NCI-H2196 (cell line): ENCODE measurements around the gene FAM110A.
"Not testable (repeated sequence)": the region's sequence is repeated elsewhere in the genome, so short reads cannot be mapped to it uniquely, and the experiment has no call there.

Source experiments
- DNase-seq: peaks from one replicate; lab custom pipeline; 2025; ENCODE audit not compliant: unreplicated experiment; lab: John Stamatoyannopoulos, UW

Gene FAM110A

DNA sequence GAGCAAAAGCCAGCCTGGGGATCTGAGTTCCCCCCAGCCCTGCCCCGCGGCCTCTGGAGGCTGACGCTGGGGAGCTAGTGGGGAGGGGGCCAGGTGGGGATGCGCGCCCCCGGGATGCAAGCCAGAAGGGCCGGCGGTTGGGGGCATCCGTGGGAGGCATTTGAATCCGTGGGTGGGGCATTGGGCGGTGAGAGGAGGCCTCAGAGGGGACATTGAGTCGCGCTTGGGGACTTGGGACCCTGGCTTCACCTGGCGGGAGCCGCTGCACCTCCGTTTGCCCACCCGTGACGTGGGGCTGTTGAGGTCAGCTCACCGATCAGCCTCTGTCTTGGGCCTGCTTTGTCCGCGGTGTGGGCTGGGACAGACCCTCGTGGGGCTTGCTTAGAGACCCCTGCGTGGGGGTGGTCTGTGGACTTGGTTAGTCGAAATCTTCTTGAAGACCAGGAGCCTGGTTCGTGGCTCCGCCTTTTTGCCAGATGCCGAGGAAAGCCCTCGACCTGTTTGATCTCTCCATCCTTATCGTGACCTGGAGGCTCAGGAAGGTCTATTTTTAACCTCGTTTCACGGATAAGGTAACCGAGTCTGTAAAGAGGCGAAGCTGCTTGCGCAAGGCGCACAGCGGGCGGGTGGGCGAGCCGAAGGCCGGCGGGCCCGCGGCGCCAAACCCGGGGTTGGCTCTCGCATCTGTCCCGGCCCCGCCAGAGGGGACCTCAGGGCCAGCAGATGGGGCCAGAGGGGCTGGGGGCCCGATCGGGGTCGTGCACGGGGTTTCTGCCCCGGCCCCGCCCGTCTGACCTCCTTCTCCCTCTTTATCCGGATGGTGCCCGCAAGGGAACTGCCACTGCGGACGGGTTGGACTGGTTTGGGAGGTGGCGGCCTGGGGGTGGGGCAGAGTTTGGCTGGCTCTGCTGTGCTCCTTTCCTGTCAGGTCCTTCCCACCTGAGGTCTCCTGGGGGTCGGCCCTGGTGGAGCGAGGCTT is 8.3 kb downstream of the FAM110A start:
- DNase-seq = peak; percentile 36

GRCh38 chr20:842547-842940 is 9.0 kb downstream of the FAM110A start:
- DNase-seq = no peak

DNA sequence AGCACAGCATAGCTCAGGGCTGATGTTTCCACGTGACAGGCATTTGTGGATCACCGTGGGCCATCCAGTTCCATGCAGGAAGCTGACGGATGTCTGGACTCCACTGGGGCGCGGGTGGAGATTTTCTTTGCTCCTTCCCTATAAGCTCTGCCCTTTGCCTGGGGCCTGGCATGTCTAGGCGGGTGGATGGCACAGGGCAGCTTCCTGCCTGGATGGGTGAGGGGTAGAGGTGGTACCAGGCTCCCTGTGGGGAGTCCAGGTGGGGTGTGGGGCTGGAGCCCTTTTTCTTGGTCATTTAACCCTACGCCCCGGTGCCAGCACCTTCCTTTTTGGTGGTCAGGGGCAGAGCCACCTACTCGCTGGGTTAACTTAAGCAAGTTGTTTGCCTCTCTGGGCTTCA is 10.4 kb downstream of the FAM110A start:
- DNase-seq = no peak

DNA sequence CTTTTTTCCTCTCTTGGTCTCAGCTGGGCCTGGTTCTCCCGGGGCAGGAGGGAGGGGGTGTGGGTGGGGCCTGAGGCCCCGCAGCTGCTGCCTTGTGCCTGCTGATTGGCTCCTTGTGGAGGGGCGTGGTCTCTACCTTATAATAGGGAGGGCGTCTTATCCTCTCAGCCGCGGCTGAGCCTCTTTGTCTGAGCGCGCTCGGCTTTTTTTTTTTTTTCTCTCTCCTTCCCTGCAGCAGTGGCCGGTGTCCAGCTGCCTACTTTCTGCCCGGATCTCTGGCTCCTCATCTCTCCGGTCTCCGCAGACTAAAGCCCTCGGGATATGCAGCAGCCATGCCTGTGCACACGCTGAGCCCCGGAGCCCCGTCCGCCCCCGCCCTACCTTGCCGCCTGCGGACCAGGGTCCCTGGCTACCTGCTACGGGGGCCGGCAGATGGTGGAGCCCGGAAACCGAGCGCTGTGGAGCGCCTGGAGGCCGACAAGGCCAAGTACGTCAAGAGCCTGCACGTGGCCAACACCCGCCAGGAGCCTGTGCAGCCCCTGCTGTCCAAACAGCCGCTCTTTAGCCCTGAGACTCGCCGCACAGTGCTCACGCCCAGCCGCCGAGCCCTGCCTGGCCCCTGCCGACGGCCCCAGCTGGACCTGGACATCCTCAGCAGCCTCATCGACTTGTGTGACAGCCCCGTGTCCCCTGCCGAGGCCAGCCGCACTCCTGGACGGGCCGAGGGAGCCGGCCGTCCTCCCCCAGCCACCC is 11.1 kb downstream of the FAM110A start:
- DNase-seq = peak; percentile 93

GRCh38 chr20:845226-845868 is 11.8 kb downstream of the FAM110A start:
- no peak for DNase-seq

DNA sequence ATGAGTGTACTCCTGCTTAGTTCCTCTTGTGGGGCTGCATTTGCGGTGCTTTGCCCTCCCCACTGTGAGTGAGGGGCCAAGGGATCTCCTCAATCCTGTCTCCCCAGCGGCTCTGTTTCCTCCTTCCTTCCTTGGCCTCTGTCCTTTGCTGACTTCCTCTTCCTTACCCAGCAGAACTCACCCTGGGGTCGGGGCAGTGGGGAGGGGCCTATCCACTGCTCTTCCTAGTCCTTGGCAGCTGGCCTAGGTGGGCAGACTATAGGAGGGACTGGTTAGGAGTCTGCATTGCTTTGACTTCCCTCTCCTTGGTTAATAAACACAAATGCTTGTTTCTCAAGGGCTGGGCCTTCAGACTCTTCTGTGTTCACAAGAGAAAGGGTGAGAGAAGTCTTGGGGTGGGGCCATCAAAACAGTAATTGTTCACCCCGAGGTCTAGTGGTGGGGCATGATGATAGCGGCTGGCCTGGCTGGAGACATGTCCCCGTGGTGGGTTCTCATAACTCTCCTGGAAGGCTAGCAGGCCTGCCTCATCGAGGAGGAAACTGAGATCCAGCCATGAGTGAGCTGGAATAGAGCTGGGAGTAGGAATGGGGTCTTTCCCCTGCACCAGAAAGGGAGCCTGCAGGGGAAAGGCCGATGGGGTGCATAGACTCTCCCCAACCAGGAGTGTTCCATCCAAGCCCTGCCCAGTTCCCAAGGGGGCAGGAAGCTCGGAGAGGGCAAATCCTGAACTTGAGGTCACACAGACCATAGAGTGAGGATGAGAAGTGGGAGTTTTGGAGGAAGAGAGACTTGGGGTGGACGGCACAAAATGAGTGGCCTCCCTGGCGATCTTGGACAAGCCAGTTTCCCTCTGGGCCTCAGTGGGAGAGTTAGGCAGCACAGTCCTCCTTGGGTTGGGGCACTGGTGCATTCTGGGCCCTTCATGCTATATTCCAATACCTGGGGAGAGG is 12.7 kb downstream of the FAM110A start:
- DNase-seq = no peak

- no peak for DNase-seq
Measured at GRCh38 chr20:846894-847278, 13.4 kb downstream of the FAM110A start.

DNA sequence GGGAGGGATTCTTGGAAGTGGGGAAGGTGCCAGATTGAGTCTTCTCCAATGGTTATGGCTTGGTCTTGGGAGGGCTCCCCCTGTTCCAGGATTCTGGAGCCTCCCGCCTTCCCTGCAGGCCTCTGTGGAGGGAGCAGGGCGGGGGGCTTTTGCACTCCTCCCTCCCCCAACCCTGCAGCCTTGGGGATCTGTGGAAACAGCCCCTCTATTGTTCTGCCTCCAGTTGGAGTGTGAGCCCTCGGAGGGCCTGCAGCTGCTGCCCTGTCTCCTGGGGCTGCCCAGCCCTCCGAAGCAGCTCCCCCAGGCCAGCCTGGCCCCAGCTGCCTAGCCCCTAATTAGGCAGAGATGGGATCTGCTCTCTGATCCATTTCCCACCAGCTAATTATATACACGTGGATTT is 14.7 kb downstream of the FAM110A start:
- no peak for DNase-seq

GRCh38 chr20:848731-849130 is 15.2 kb downstream of the FAM110A start:
- DNase-seq = not testable (repeated sequence)

- DNase-seq = no peak
Measured at GRCh38 chr20:853406-853996, 20.0 kb downstream of the FAM110A start.

DNA sequence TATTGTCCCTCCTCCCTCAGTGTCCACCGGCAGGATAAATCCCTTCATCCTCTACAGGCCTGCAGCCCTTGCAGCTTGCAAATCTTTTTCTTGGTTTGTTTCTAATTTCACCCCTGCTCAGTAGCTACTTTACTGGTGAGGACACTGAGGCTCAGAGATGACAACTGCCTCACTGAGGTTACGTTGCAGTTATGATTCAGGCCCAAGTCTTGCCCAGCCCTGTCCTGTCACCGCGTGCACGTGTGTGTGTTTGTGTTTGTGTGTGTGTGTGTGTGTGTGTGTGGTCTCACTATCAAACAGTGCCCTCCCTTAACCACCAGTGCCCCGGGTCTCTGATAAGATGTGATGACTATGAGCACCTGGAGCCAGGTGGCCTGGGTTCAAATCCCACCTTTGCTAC is 21.1 kb downstream of the FAM110A start:
- DNase-seq = no peak

DNA sequence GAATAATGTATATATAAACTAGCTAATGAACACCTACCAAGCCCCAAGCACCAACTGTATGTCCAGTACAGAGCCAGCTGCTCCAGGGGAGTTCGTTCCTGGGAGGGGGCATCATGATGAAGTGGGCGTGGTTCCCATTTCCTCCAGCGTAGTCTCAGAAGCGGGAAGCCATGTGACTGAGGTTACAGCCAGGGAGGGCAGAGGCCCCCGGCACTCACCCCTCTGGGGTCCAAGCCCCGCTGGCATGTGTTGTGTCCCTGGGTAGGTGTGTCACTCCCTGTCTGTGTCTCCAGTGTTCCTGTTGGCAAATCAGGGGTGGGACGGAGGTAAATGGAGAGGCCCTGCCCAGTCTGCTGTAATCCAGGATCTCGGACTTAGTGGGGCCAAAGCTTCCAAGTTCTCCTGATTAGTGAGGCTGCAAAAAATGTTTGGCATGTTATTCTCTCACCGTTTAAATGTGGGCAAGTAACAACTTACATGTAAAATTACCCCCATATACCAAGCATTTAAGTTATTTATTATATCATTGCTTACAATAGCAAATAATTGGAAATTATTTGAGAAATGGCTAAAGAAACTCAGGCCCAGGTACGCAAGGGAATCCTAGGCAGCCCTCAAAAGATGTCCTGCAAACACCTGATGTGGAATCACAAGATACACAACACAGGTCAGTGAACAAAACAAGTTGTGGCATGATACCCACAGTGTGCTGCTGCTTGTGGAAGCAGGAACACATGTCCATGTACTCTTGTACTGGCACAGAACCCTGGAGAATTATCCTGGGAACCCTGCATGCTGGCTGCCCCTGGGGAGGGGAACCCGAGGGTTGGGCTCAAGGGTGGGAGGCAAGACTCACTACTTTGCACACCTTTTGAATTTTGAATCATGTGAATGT is 22.2 kb downstream of the FAM110A start:
- DNase-seq = no peak

DNA sequence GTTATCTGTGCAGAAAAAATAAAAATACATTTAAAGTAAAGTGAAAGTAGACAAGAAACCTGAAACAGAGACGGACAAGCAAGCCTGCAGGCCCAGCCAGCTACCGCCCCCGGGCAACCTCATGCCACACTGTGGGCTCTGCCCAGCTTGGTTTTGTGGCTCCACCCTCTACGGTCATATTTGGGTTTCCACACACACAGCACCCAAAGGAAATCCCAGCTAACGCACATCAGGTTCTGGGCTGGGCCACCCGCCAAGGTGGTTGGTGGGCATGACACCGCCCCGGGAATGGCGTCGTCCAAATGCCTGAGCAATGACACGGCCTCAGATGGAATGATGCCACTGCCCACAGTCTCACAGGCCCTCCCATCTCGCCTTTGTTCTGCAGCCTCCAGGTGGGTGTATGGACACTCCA is 22.9 kb downstream of the FAM110A start:
- DNase-seq = peak; percentile 62

DNA sequence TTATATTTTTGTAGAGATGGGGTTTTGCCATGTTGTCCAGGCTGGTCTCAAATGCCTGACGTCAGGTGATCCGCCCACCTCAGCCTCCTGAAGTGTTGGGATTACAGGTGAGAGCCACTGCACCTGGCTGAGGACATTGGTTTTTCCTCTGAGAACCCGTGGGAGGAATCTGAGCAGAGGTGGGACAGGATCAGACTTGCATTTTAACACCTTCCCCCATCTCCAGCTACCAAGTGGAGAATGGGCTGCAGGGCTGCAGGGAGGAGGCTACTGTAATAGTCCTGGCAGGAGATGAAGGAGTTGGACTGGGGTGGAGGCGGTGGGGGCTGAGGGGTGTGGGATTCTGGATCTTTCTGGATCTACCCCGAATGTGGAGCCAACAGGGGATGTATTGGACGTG is 24.5 kb downstream of the FAM110A start:
- no peak for DNase-seq

DNA sequence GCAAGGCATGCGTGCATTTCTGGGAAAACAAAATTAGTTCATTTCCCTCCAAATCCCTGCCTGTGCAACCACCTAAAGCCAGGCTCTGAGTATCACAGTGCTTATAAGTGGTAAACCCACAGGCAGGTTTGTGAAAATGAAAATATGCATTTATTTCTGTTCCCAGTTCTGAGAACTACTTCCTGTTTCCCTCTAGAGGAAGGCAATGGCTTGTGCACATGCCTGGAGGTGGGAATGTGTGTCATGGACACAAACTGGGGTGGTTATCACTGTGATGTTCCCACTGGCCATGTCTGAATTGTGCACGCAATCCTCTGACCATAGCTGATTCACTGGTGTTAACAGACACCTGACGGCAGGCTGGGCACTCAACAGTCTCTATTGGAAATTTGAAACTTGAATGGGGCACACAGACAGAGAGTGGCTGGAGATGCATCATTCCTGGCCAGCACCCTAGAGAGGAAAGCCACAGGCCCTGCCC is 26.3 kb downstream of the FAM110A start:
- DNase-seq = no peak

- no peak for DNase-seq
Measured at GRCh38 chr20:860891-861290, 27.4 kb downstream of the FAM110A start.

- DNase-seq = no peak
Measured at GRCh38 chr20:865440-865839, 31.9 kb downstream of the FAM110A start.

DNA sequence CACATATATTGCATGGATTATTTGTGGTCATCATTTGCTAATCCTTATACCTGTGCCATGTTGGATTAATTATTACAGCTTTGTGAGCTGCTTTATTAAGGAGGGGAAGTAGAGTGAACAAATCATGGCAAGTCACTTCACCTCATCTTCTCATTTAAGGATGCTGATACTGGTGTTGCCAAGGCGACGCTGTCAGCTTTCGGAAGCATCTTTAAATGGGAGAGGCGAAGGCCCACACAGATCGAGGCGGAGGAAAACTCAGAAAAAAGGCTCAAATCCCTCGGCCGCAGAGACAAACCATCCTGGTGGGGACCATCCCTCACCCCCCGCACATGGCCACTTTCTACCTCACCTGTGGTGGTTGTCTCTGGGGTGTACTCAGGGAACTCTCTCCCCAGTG is 34.8 kb downstream of the FAM110A start:
- DNase-seq = no peak

DNA sequence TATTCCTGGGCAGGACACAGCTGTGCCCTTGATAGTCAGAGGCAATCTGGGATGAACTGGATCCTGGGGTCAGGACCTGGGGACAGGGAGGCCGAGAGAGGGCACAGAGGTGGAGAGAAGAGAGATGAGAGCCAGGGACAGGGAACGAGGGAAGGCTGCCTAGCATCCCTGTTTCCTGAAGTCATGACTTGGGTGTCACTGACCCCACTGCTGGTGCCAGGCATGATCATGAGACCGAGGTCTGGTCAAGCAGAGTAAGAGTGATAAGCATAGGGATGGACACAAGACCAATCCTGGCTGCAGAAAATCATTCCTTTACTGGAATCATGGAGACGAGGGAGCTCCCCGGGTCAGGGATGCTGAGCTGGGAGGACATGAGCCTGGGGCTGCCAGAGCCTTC is 36.1 kb downstream of the FAM110A start:
- no peak for DNase-seq
